ENCODE data around the gene SLC35E1.
"Not testable (repeated sequence)": the region's sequence is repeated elsewhere in the genome, so short reads cannot be mapped to it uniquely, and the experiment has no call there.

Gene SLC35E1

GRCh38 chr19:16520986-16521624 is 51.1 kb downstream of the SLC35E1 start:
- no peak for DNase-seq (ENCODE audit: low spot score)

DNA sequence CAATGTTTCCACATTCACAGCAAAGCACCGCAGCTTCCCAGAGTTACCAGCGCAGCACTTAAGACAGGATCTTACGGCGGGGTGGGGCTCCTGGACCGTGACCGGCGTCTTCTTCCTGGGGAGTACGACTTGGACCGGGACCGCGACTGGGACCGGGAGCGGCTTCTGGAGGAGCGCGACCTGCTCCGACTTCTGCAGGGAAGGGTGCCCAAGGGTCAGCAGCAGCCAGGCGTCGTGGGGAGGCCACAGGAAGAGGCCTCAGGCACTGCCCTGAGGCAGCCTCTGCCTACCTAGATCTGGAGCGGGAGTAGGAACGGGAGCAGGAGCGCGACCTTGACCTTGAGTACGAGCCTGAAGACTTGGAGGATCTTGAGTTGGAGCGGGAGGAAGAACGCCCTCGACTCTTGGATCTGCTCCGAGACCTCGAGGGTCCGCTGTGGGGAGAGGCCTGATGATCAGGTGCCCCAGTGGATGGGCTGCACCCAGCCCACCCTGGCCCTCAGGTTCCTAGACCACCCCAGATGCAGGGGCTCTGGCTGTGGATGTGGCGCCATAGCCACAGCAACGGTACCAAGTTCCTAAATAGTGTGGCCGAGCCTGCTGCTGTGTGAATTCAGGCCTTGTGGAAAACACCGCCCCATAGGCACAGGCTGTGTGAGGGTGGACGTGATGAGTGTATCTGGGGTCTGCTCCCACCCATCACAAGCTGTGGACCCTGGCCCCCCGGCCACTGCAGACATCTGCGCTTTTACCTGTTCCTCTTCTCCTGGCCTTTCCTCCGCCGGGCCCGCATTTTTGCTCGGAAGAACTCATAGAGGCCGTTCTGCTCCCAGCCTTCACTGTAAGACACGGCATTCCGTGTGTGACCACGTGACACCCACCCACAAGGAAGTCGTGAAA is 51.9 kb downstream of the SLC35E1 start:
- DNase-seq (ENCODE audit: low spot score): no peak

GRCh38 chr19:16519230-16519687 is 53.0 kb downstream of the SLC35E1 start:
- no peak for DNase-seq (ENCODE audit: low spot score)

- no peak for DNase-seq (ENCODE audit: low spot score)
Observed at GRCh38 chr19:16518483-16519229, 53.6 kb downstream of the SLC35E1 start.

- DNase-seq (ENCODE audit: low spot score): no peak
Observed at GRCh38 chr19:16518061-16518460, 54.2 kb downstream of the SLC35E1 start.

GRCh38 chr19:16516923-16517610 is 55.1 kb downstream of the SLC35E1 start:
- no peak for DNase-seq (ENCODE audit: low spot score)

DNA sequence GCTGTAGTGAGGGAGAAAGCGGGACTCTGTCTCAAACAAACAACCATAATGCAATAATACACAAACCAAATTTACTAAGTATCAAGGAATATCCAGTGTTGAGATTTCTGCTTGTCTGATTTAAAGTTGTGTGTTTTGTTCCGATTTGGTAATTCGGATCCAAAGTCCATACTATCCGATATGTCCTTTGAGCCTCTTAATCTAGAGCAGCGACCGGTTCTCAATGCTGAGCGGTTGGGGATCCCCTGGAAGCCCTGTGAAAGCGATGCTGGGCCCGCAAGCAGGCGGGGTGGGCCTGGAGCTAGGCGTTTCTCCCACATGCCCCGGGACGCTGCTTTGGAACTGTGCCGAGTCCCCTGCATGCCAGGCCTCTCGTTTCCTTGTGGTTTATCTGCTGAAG is 55.8 kb downstream of the SLC35E1 start:
- no peak for DNase-seq (ENCODE audit: low spot score)

DNA sequence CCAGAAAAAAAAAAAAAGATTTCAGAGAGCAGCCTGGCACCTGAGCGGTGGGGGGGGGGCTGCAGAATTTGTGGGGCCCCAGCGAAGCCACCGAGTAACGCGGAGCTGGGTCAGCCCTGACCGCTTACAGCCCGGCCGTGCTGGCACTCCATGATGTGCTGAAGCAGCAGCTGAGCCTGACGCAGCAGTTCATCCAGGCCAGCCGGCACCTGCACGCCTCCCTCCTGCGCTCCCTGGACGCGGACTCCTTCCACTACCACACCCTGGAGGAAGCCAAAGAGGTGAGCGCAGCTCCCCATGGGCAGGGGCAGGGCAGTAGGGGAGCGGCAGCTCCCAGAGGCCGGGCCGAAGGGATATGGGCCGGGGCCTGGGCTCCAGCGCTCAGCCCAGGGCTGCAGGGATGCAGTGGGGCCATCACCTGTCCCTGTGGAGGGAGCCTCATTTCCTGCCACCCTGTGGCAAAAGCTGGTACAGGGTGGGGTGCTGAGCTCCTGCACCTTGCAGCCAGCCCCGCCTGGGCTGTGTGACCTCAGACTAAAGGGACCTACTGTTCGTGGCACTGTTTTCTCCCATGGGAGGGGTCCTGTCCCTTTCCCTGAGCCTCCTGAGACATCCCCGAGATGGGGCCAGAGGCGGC is 57.7 kb downstream of the SLC35E1 start:
- no peak for DNase-seq (ENCODE audit: low spot score)

GRCh38 chr19:16512611-16513010 is 59.6 kb downstream of the SLC35E1 start:
- DNase-seq (ENCODE audit: low spot score): not testable (repeated sequence)

DNA sequence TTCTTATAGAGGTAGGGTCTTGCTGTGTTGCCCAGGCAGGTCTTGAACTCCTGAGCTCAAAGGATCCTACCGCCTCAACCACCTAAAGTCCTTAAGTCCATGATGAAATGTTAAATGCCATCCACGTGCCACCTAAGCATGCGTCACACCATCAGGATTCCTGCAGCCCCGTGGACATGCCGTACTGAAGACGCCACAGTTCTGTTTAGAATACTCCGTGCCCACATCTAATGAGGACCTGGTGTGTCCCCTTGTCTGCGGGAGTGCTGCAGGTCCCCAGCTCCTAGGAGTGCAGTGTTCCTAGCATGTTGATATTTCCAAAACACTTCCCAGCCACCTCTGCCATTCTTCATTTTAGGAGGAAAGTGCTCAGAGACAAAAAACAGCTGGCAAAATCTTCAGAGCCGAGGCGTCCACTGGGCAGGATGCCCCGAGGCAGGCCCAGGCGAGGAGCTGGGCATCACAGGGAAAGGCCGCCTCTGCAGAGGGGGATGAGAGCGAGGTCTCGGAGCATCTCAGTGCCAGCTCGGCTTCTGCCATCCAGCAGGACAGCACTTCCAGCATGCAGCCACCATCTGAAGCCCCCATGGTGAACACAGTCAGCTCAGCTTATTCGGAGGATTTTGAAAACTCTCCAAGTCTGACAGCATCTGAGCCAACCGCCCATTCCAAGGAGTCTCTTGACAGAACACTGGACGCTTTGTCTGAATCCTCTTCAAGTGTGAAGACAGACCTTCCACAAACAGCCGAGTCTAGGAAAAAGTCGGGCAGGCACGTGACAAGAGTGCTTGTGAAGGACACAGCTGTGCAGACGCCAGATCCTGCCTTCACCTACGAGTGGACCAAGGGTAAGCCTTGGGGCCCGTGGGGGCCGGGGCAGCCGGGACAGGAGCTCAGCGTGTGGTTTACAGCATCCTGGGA is 62.8 kb downstream of the SLC35E1 start:
- DNase-seq (ENCODE audit: low spot score): no peak

GRCh38 chr19:16508546-16508945 is 63.7 kb downstream of the SLC35E1 start:
- DNase-seq (ENCODE audit: low spot score): no peak

DNA sequence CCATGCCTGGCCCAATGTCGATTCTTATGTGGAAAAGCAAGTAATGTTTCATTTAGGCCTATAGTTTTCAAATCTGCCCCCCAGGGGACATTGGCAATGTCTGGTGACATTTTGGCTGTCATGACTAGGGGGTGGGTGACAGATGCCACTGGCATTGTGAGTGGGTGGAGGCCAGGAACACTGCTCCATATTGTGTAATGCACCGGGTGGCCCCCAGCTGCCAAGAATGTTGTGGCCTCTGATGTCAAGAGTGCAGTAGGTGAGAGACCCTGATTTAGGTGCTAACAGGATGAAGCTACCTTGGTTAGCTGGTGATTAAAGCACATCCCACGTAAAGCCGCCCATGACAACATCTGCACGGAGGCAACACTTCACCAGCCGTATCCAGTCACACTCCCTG is 65.3 kb downstream of the SLC35E1 start:
- DNase-seq (ENCODE audit: low spot score): no peak

DNA sequence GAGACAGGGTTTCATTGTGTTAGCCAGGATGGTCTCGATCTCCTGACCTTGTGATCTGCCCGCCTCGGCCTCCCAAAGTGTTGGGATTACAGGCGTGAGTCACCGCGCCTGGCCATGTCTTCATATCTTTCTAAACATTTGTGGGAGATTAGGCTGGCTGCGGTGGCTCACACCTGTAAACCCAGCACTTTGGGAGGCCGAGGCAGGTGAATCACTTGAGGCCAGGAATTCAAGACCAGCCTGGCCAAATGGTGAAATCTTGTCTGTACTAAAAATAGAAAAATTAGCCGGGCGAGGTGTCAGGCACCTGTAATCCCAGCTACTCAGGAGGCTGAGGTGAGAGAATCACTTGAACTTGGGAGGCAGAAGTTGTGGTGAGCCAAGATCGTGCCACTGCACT is 66.1 kb downstream of the SLC35E1 start:
- DNase-seq (ENCODE audit: low spot score): not testable (repeated sequence)

- no peak for DNase-seq (ENCODE audit: low spot score)
Observed at GRCh38 chr19:16504271-16504670, 67.9 kb downstream of the SLC35E1 start.
